Spinal cord (tissue), 10 donors: ENCODE measurements around the gene S100Z. TPM values are rescaled to one million over a fixed set of nuclear protein-coding genes. Genes with fewer than 3 reads are reported as not detected.

Experiments used
- DNase-seq, 6 donors: peaks; one replicate each; pipeline versions ENCODE4 v3.0.0 to v3.0.0-alpha.2; 2013 to 2015; ENCODE audit warnings: low spot score in 6 of 6, low read depth in 4 of 6
- H3K27ac ChIP-seq: one replicate; pipeline ENCODE4 v1.5.1; 2013; ENCODE audit warnings: low read depth, low read length, control low read depth
- H3K27me3 ChIP-seq: one replicate; pipeline ENCODE4 v1.6.1; 2013; ENCODE audit warnings: low read length; ENCODE audit not compliant: control insufficient read depth, insufficient read depth
- H3K36me3 ChIP-seq: one replicate; pipeline ENCODE4 v1.6.1; 2013; ENCODE audit warnings: low read length; ENCODE audit not compliant: control insufficient read depth, insufficient read depth
- H3K4me1 ChIP-seq: one replicate; pipeline ENCODE4 v1.6.1; 2013; ENCODE audit warnings: low read length; ENCODE audit not compliant: control insufficient read depth, insufficient read depth
- H3K4me3 ChIP-seq: one replicate; pipeline ENCODE4 v1.5.1; 2013; ENCODE audit warnings: low read depth, low read length, control low read depth
- H3K9me3 ChIP-seq: one replicate; pipeline ENCODE4 v1.6.1; 2013; ENCODE audit warnings: low read length; ENCODE audit not compliant: control insufficient read depth, insufficient read depth
- WGBS: methylation state at CpG from one replicate; pipeline ENCODE4 v1.1.5; 2013; ENCODE audit warnings: missing lambda C conversion rate; ENCODE audit not compliant: insufficient coverage; 5-methylcytosine and 5-hydroxymethylcytosine counted together
- polyA plus RNA-seq, 2 donors: library from polyadenylated mRNA; unstranded; fragments of 120-200 nt; gene quantifications; one replicate each; pipeline ENCODE4 v1.2.1, GENCODE V29; 2013; ENCODE audit not compliant: insufficient read length in 2 of 2
- small RNA-seq: library from RNA; depleted of rRNA; stranded (forward); fragments of <200 nt; gene quantifications from one replicate; pipeline ENCODE3, GENCODE V24; 2014; ENCODE audit warnings: low replicate concordance
- total RNA-seq, 2 donors: library from RNA; depleted of rRNA in 1 of 2; stranded (reverse); fragments of 120-200 nt in 1 of 2; fragments of >200 nt in 1 of 2; gene quantifications; one replicate each; pipeline versions ENCODE4 v1.2.3 to v1.2.4, GENCODE V29; 2013 to 2014
- donor health status: healthy.

Gene S100Z
- total and polyA plus RNA-seq, 4 donors: 0.26 to 1.2 (median 0.45) TPM

- H3K27me3 ChIP-seq: peaks cover 32% of the 10 kb centered on the region
- no peaks in the 10 kb centered on the region for H3K9me3 ChIP-seq
- no peaks in the 10 kb centered on the region for H3K36me3 ChIP-seq
- no peak overlapping the region for H3K27ac ChIP-seq
- no peak for DNase-seq
- WGBS: 89% methylated on average over 2 of the region's 2 CpGs
- no peak overlapping the region for H3K4me3 ChIP-seq
- peaks cover 15% of the 10 kb centered on the region for H3K4me1 ChIP-seq
These were observed 106.2 kb downstream of the S100Z start for GRCh38 chr5:76956033-76956432.

DNA sequence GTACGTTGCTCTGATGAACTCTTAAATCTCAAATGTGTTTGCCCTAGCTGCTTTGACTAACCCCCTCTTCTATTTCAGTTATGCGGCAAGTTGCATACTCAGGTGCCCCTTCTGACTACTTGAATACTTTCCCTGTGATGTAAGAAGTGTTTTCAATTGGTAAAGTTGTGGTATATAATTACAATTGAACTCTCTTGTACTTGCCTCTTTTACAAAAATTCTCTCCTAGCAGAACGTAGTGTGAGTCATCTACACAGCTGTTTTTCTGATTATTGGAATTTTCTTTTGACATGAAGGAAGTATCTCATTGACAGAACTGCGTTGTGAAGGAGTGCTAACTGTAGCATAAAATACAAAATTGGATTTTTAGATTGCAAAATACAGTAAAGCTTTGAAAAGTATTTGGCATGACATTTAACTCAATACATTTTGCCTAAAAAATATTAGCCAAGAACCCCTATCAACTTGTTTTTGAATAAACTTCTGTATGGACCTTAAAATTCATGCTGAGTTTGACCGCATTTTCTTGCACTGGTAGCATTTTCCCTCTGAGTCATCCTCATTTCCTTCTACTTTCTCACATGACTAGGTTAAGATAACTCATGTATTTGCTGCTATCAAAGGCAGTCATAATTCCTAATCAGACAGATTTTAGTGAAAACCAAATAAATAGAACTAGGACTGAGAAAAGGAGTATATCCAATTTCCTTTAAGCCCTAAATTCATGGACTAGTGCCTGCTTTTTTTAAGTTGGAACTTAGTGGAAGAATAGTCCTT is 109.4 kb downstream of the S100Z start:
- Histone ChIP-seq H3K4me1 (peaks cover 4% of the 10 kb centered on the region), H3K36me3 (no peaks in the 10 kb centered on the region), H3K4me3 (no peak overlapping the region), H3K27ac (no peak overlapping the region), H3K9me3 (no peaks in the 10 kb centered on the region), H3K27me3 (peaks cover 14% of the 10 kb centered on the region)
- WGBS: 67% methylated on average over 1 of the region's 5 CpGs
- no peak for DNase-seq

GRCh38 chr5:76960004-76960625 is 110.3 kb downstream of the S100Z start:
- H3K27ac ChIP-seq: no peak overlapping the region
- no peak for DNase-seq
- 95% methylated on average over 2 of the region's 3 CpGs for WGBS
- H3K27me3 ChIP-seq: peaks cover 4% of the 10 kb centered on the region
- H3K4me3 ChIP-seq: no peak overlapping the region
- no peaks in the 10 kb centered on the region for H3K36me3 ChIP-seq
- no peaks in the 10 kb centered on the region for H3K9me3 ChIP-seq
- no peaks in the 10 kb centered on the region for H3K4me1 ChIP-seq

DNA sequence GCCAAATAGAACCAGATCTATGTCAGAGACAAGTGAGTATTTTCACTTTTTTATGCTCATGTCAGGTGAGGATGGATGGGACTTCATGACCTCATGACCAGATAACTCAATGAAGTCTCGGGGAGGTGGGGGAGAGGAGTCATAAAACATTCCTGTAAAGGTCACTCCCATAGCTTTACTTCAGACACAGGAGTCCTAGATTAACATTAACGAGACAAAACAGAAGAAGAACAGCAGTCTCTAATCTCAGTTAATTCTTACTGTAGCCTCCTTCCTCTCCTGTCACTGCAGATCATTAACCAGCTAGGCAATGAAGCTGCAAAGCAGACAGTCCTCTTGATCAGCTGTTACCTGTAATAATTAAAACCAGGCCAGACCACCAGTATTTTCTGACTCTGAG is 114.2 kb downstream of the S100Z start:
- WGBS: 20% methylated on average over 1 of the region's 2 CpGs
- no peaks in the 10 kb centered on the region for H3K4me1 ChIP-seq
- no peak overlapping the region for H3K27ac ChIP-seq
- DNase-seq: no peak
- H3K4me3 ChIP-seq: no peak overlapping the region
- H3K9me3 ChIP-seq: no peaks in the 10 kb centered on the region
- H3K27me3 ChIP-seq: no peaks in the 10 kb centered on the region
- H3K36me3 ChIP-seq: no peaks in the 10 kb centered on the region

Small RNA genes lying within 50 kb of the gene (small RNA-seq; reads per million reads assigned to genes)
- gene RN7SL208P (not detected), gene RNU6ATAC36P (not detected)

Other genes with a start within 250 kb of the S100Z start
- gene F2RL2, start 226.6 kb upstream of the S100Z start, total RNA-seq: 1 to 10 TPM in 1 of 2 donors, under 1 TPM in 1; 0.66 to 1.2 TPM
- gene F2RL2, start 226.6 kb upstream of the S100Z start, polyA plus RNA-seq: 1 to 10 TPM in 1 of 2 donors, under 1 TPM in 1; 0.63 to 1.7 TPM
- 10 to 100 TPM; 18.7 to 25.2 TPM for gene F2R, start 133.9 kb upstream of the S100Z start, total RNA-seq
- gene F2R, start 133.9 kb upstream of the S100Z start, polyA plus RNA-seq: 10 to 100 TPM; 25.6 to 43.5 TPM
- 1 to 10 TPM; 2.3 to 5.3 TPM for gene F2RL1, start 31.0 kb upstream of the S100Z start, total RNA-seq
- gene F2RL1, start 31.0 kb upstream of the S100Z start, polyA plus RNA-seq: 1 to 10 TPM; 1.7 to 2.3 TPM
- gene CRHBP, start 103.0 kb downstream of the S100Z start, total RNA-seq: 1 to 10 TPM; 1.0 to 4.7 TPM
- 1 to 10 TPM; 7.1 to 7.5 TPM for gene CRHBP, start 103.0 kb downstream of the S100Z start, polyA plus RNA-seq
- gene AGGF1, start 180.4 kb downstream of the S100Z start, total RNA-seq: 10 to 100 TPM; 28.7 to 29.3 TPM
- 10 to 100 TPM; 20.9 to 27.3 TPM for gene AGGF1, start 180.4 kb downstream of the S100Z start, polyA plus RNA-seq
- 1 to 10 TPM; 2.7 to 3.9 TPM for gene ZBED3, start 237.3 kb downstream of the S100Z start, total RNA-seq
- gene ZBED3, start 237.3 kb downstream of the S100Z start, polyA plus RNA-seq: 10 to 100 TPM; 14.6 to 14.7 TPM